ENCODE results near the gene DGUOK. TPM values are rescaled to one million over a fixed set of nuclear protein-coding genes. Genes with fewer than 3 reads are reported as not detected.

DGUOK gene
- total and polyA plus RNA-seq, 2 experiments from 2014 or later = 68.4 to 287 TPM

- no peaks in the 10 kb centered on the region for H3K27me3 ChIP-seq (ENCODE audit: insufficient read depth)
- Mint-ChIP-seq H3K27me3 (ENCODE audit: insufficient read depth, low read depth, poor library complexity) (peaks cover 7% of the 10 kb centered on the region), H3K4me3 (no peak overlapping the region), H3K9me3 (no peaks in the 10 kb centered on the region), H3K36me3 (ENCODE audit: low read depth) (no peaks in the 10 kb centered on the region), H3K27ac (no peak overlapping the region), H3K4me1 (peaks cover 23% of the 10 kb centered on the region)
- no peak overlapping the region for H3K4me2 ChIP-seq
- no peaks in the 10 kb centered on the region for H3K36me3 ChIP-seq (ENCODE audit: insufficient read depth)
- no peaks in the 10 kb centered on the region for H3K4me1 ChIP-seq (ENCODE audit: insufficient read depth)
- TF ChIP-seq EZH2 (IDR thresholded peaks at IDR 0.05; ENCODE audit: low read depth, unreplicated experiment) = no peak
- DNase-seq (ENCODE audit: low spot score) = no peak
- no peak overlapping the region for H2AFZ ChIP-seq
- no peaks in the 10 kb centered on the region for H3K79me2 ChIP-seq (replicated peaks; ENCODE audit: insufficient read depth)
- H3F3A ChIP-seq (replicated peaks; ENCODE audit: low read depth) = no peaks in the 10 kb centered on the region
- H3K4me3 ChIP-seq = no peak overlapping the region
- H3K9me2 ChIP-seq (ENCODE audit: insufficient read depth) = peaks cover 2% of the 10 kb centered on the region; the same call in 1 of the 2 replicates
- H3K27ac ChIP-seq (ENCODE audit: low read depth) = no peak overlapping the region
- ATAC-seq = no peak
- no peaks in the 10 kb centered on the region for H4K20me1 ChIP-seq (replicated peaks; ENCODE audit: insufficient read depth)
These were observed 43.6 kb downstream of the DGUOK start for GRCh38 chr2:73970141-73970803.

DNA sequence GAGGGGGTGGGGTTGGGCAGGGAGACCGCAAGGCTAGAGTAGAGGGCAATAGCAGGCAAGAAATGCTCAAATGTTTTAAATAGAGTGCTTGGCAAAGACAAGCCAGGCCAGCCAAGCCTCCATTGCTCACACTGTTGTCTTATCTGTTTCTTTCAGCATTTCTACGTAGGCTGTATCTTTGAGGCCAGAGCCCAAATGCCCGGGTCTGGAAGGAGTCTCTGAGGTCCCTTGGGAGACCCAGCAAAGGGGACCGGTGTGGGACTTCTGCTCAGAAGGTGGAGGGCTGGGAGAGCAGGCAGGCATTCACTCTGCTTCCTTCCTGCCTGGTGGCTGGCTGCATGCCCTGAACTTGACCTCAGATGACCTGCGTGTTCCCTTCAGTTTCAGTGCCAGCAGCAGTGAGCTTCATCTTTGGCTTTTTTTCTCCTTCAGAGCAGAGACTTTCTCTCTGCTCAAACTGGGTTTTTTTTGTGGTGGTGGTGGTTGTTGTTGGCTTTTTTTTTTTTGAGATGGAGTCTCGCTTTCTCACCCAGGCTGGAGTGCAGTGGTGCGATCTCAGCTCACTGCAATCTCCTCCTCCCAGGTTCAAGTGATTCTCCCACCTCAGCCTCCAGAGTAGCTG lies 44.3 kb downstream of the DGUOK start:
- no peak overlapping the region for H3K4me3 ChIP-seq
- no peak overlapping the region for H3K27ac ChIP-seq (ENCODE audit: low read depth)
- Mint-ChIP-seq H3K4me3 (no peak overlapping the region), H3K27me3 (ENCODE audit: insufficient read depth, low read depth, poor library complexity) (peaks cover 9% of the 10 kb centered on the region), H3K4me1 (peaks cover 23% of the 10 kb centered on the region), H3K36me3 (ENCODE audit: low read depth) (no peaks in the 10 kb centered on the region), H3K27ac (no peak overlapping the region), H3K9me3 (no peaks in the 10 kb centered on the region)
- H3K27me3 ChIP-seq (ENCODE audit: insufficient read depth) = no peaks in the 10 kb centered on the region
- H3F3A ChIP-seq (replicated peaks; ENCODE audit: low read depth) = no peaks in the 10 kb centered on the region
- H3K36me3 ChIP-seq (ENCODE audit: insufficient read depth) = no peaks in the 10 kb centered on the region
- ATAC-seq (peak; percentile 81), DNase-seq (ENCODE audit: low spot score) (peak; percentile 45)
- no peaks in the 10 kb centered on the region for H3K9me2 ChIP-seq (ENCODE audit: insufficient read depth)
- H3K79me2 ChIP-seq (replicated peaks; ENCODE audit: insufficient read depth) = no peaks in the 10 kb centered on the region
- H3K4me1 ChIP-seq (ENCODE audit: insufficient read depth) = no peaks in the 10 kb centered on the region
- no peak overlapping the region for H2AFZ ChIP-seq
- TF ChIP-seq ZNF331 (CRISPR knock-in tag; IDR thresholded peaks at IDR 0.05; ENCODE audit: low read depth) (no peak), ETS1 (IDR thresholded peaks at IDR 0.05) (no peak), EZH2 (IDR thresholded peaks at IDR 0.05; ENCODE audit: low read depth, unreplicated experiment) (no peak), ZNF114 (CRISPR knock-in tag; IDR thresholded peaks at IDR 0.05) (no peak), CREB1 (CRISPR knock-in tag; IDR thresholded peaks at IDR 0.05; ENCODE audit: low read depth) (no peak), STAT1 (IDR thresholded peaks at IDR 0.05; ENCODE audit: unreplicated experiment) (no peak), POLR2AphosphoS5 (IDR thresholded peaks at IDR 0.05; ENCODE audit: low read depth) (no peak), EZH2phosphoT487 (IDR thresholded peaks at IDR 0.05; ENCODE audit: unreplicated experiment) (no peak)
- TF ChIP-seq, protein P1, sequence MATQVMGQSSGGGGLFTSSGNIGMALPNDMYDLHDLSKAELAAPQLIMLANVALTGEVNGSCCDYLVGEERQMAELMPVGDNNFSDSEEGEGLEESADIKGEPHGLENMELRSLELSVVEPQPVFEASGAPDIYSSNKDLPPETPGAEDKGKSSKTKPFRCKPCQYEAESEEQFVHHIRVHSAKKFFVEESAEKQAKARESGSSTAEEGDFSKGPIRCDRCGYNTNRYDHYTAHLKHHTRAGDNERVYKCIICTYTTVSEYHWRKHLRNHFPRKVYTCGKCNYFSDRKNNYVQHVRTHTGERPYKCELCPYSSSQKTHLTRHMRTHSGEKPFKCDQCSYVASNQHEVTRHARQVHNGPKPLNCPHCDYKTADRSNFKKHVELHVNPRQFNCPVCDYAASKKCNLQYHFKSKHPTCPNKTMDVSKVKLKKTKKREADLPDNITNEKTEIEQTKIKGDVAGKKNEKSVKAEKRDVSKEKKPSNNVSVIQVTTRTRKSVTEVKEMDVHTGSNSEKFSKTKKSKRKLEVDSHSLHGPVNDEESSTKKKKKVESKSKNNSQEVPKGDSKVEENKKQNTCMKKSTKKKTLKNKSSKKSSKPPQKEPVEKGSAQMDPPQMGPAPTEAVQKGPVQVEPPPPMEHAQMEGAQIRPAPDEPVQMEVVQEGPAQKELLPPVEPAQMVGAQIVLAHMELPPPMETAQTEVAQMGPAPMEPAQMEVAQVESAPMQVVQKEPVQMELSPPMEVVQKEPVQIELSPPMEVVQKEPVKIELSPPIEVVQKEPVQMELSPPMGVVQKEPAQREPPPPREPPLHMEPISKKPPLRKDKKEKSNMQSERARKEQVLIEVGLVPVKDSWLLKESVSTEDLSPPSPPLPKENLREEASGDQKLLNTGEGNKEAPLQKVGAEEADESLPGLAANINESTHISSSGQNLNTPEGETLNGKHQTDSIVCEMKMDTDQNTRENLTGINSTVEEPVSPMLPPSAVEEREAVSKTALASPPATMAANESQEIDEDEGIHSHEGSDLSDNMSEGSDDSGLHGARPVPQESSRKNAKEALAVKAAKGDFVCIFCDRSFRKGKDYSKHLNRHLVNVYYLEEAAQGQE (IDR thresholded peaks at IDR 0.05; ENCODE audit: unreplicated experiment) = no peak
- TF ChIP-seq, protein P2, sequence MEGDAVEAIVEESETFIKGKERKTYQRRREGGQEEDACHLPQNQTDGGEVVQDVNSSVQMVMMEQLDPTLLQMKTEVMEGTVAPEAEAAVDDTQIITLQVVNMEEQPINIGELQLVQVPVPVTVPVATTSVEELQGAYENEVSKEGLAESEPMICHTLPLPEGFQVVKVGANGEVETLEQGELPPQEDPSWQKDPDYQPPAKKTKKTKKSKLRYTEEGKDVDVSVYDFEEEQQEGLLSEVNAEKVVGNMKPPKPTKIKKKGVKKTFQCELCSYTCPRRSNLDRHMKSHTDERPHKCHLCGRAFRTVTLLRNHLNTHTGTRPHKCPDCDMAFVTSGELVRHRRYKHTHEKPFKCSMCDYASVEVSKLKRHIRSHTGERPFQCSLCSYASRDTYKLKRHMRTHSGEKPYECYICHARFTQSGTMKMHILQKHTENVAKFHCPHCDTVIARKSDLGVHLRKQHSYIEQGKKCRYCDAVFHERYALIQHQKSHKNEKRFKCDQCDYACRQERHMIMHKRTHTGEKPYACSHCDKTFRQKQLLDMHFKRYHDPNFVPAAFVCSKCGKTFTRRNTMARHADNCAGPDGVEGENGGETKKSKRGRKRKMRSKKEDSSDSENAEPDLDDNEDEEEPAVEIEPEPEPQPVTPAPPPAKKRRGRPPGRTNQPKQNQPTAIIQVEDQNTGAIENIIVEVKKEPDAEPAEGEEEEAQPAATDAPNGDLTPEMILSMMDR (conservative IDR thresholded peaks at IDR 0.05; ENCODE audit: low read depth in 2 of 2) = no peak
- no peak overlapping the region for H3K4me2 ChIP-seq
- no peaks in the 10 kb centered on the region for H4K20me1 ChIP-seq (replicated peaks; ENCODE audit: insufficient read depth)

Data from GM23338 (cell line).